Measurements from ENCODE around the gene MOB3B.
"Not testable (repeated sequence)": the region's sequence is repeated elsewhere in the genome, so short reads cannot be mapped to it uniquely, and the experiment has no call there.

GRCh38 chr9:27419558-27419957 is 110.1 kb downstream of the MOB3B start:
- not testable (repeated sequence) for TF ChIP-seq CTCF, POLR2A, POLR2AphosphoS5 (IDR thresholded peaks at IDR 0.05)
